Stimulated activated naive CD8-positive, alpha-beta T cell treated with anti-CD3 and anti-CD28 coated beads, Interleukin-15, Interleukin-2, amounts not matched to agents 100 ng/mL and 50 ng/mL, for 24 hours (primary cell): ENCODE data around the gene STAC.
A peak's percentile ranks its signal among the peaks of the same experiment; 100 is the strongest.

Source experiments
- H3K27ac Mint-ChIP-seq: one replicate; pipeline ENCODE4 v1.8.0; 2021; ENCODE audit warnings: mild to moderate bottlenecking, mixed read lengths
- H3K27me3 Mint-ChIP-seq: one replicate; pipeline ENCODE4 v1.8.0; 2021; ENCODE audit warnings: mixed read lengths
- H3K36me3 Mint-ChIP-seq: one replicate; pipeline ENCODE4 v1.8.0; 2021; ENCODE audit warnings: low read depth, mixed read lengths
- H3K4me1 Mint-ChIP-seq: one replicate; pipeline ENCODE4 v1.8.0; 2021; ENCODE audit warnings: low read depth, mixed read lengths
- H3K4me3 Mint-ChIP-seq: one replicate; pipeline ENCODE4 v1.8.0; 2021; ENCODE audit warnings: mild to moderate bottlenecking, mixed read lengths
- H3K9me3 Mint-ChIP-seq: one replicate; pipeline ENCODE4 v1.8.0; 2021; ENCODE audit warnings: mixed read lengths

STAC gene, protein sequence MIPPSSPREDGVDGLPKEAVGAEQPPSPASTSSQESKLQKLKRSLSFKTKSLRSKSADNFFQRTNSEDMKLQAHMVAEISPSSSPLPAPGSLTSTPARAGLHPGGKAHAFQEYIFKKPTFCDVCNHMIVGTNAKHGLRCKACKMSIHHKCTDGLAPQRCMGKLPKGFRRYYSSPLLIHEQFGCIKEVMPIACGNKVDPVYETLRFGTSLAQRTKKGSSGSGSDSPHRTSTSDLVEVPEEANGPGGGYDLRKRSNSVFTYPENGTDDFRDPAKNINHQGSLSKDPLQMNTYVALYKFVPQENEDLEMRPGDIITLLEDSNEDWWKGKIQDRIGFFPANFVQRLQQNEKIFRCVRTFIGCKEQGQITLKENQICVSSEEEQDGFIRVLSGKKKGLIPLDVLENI

DNA sequence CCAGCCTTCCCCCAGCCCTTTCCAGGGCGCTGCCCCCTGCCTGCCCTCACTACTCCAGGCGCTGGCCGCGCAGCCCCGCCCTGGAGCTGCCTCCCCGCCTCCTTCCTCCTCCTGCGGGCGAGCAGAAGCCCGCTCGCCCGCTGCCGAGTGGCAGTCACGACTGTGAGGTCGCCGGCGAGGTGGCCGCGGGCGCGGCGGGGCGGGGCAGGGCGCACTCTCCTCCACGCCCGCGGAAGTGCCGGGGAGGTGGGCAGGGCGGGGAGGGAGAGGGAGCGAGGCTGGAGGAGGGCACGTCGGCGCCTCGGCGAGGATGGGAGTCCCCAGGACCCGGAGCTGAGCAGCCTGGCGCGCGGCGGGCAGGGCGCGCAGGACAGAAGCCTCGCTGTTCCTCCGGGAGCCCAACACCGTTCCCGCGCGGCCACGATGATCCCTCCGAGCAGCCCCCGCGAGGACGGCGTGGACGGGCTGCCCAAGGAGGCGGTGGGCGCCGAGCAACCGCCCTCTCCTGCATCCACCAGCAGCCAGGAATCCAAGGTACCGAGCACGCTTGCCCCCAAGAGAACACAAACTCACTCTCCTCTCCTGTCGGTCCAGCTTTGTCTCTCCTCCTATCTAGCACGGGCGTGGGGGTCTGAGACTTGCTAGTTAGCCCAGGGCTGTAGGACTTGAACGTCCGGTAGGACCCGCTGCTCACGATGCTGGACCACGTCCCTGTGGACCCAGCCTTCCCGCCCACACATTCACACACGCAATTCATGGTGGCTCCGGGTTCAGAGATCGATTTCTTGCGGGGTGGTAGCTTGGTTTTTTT, at the start of gene STAC:
STAC (plus strand) TSS at position 284 of the 811 bp plus-strand sequence; CDS start at position 424, 140 bp downstream.
- Mint-ChIP-seq H3K36me3 (no peaks in the 10 kb centered on the region), H3K9me3 (no peaks in the 10 kb centered on the region), H3K27me3 (peaks cover 43% of the 10 kb centered on the region), H3K4me1 (no peaks in the 10 kb centered on the region), H3K27ac (no peak within 1 kb of the TSS), H3K4me3 (peak within 1 kb of the TSS; percentile 22)

DNA sequence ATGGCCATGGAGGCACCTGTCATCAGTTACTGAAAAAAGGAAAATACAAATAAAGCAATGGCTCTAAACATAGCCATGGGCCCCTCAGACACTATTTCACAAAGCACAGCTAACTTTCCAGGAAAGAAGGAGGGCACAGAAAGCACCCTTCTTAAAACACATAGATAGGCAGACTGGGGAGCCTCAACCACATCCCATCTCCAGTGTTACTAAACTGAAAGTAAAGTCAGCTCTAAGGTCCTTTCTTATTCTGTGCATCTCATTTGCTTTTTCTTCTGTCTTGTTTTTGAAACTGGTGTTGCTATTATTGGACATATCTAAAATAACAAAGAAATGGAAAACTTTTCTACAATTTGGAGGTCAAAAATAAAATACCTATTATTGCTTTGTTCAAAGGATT, 48.2 kb upstream of the STAC start:
- Mint-ChIP-seq H3K27ac (no peak overlapping the region), H3K4me3 (no peak overlapping the region), H3K27me3 (no peaks in the 10 kb centered on the region), H3K9me3 (peaks cover 4% of the 10 kb centered on the region), H3K36me3 (no peaks in the 10 kb centered on the region), H3K4me1 (no peaks in the 10 kb centered on the region)

DNA sequence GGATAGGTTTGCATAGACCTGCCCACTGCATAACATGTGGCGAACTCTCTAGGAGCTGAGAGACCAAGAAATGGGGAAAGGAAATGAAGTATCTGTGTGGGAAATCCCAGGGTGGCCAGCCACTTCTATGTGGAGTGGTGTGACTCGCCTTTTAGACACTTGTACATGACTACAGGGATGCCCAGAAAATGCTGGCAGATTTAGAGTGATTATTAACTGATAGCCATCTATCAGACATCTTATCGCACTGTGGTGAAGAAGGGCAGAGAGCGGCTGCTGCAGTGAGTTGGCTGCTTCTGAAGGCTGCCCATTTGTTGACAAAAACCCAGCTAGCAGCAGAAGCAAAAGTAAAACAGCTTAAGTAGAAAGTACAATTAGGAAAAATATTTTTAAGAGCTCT, 18.1 kb upstream of the STAC start:
- no peaks in the 10 kb centered on the region for H3K9me3 Mint-ChIP-seq
- H3K27me3 Mint-ChIP-seq, result no peaks in the 10 kb centered on the region
- H3K36me3 Mint-ChIP-seq, result no peaks in the 10 kb centered on the region
- H3K4me3 Mint-ChIP-seq, result no peak overlapping the region
- H3K4me1 Mint-ChIP-seq, result no peaks in the 10 kb centered on the region
- no peak overlapping the region for H3K27ac Mint-ChIP-seq

DNA sequence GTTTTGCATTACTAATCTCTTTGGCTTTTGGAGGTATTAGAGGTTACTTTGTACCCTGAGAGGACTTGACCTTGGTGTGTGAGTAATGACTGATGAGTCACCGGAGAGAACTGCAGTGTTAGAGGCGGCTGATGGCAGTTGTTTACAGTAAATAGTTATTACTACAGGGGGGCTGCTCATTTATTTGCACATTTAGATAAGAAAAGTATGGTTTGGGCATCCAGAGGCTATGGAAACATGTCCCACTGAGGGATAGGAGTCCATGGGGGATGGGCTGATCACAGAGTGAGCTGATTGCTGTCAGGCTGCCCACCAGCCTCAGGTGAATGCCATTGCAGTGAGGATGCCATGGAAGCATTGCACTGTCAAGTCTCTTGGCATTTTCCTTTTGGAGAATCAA, 17.3 kb upstream of the STAC start:
- H3K9me3 Mint-ChIP-seq, result no peaks in the 10 kb centered on the region
- H3K27ac Mint-ChIP-seq, result no peak overlapping the region
- no peaks in the 10 kb centered on the region for H3K27me3 Mint-ChIP-seq
- no peaks in the 10 kb centered on the region for H3K4me1 Mint-ChIP-seq
- no peaks in the 10 kb centered on the region for H3K36me3 Mint-ChIP-seq
- no peak overlapping the region for H3K4me3 Mint-ChIP-seq

DNA sequence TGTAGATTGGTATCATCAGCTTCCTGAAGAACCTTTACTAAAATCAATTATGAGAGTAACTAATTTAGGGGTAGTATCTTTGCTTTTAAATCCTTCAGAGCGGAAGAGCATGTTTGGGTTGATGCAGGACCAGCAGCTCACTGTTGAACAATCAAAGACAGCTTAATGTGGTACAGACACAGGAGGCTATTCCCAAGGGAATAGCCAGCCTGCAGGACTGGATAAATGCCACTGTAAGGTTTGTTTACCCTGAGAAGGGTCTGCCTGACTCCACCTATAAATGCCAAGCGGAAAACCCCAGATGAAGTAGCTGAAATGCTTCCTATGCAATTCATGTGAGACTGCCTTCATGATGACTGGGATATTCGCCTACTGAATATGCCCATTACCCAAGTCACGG, 16.0 kb upstream of the STAC start:
- no peak overlapping the region for H3K4me3 Mint-ChIP-seq
- no peaks in the 10 kb centered on the region for H3K27me3 Mint-ChIP-seq
- no peaks in the 10 kb centered on the region for H3K9me3 Mint-ChIP-seq

DNA sequence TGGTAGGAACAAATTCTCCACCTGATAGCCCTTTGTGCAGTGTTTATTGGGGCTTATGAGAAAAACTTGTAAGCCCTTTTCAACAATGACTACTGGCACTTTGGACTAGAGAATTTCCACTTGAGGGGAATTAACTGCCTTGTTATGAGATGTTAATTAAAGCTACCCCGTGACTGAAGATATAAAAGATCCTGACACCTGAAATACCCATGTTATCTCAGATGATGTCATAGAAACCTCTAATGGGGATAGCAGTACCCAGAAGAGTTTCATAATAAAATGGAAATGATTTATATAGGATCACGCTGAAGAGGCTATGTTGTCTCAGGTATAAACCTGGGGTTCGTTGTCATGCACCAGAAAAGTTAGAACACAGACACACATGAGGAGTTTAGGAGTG, 14.5 kb upstream of the STAC start:
- H3K4me3 Mint-ChIP-seq, result no peak overlapping the region
- H3K36me3 Mint-ChIP-seq, result no peaks in the 10 kb centered on the region
- H3K27ac Mint-ChIP-seq, result no peak overlapping the region
- no peaks in the 10 kb centered on the region for H3K4me1 Mint-ChIP-seq
- H3K9me3 Mint-ChIP-seq, result no peaks in the 10 kb centered on the region
- H3K27me3 Mint-ChIP-seq, result no peaks in the 10 kb centered on the region

More for the DNA sequence above, 16.0 kb upstream of the STAC start:
- Mint-ChIP-seq H3K4me1 (no peaks in the 10 kb centered on the region), H3K36me3 (no peaks in the 10 kb centered on the region), H3K27ac (no peak overlapping the region)

DNA sequence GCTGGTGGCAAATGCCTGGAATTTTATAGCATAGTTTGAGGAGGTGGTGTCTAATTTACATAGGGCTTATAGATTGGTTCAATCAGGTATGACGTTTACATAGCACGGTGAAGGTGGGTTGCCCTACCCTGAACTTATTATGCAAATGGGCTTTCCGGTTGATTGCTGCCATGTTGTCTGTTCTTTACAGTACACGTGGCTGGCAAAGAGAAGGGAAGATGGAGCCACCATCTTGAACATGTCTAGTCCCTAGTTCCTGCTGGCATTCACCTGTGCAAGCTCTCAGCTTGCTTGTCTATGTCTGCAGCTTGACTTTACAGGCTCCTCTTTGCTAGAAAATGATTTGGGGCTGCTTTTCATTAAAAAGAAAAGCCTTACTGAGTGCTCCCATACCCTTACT, 14.0 kb upstream of the STAC start:
- H3K4me1 Mint-ChIP-seq, result no peaks in the 10 kb centered on the region
- no peak overlapping the region for H3K4me3 Mint-ChIP-seq
- no peak overlapping the region for H3K27ac Mint-ChIP-seq
- no peaks in the 10 kb centered on the region for H3K9me3 Mint-ChIP-seq
- H3K27me3 Mint-ChIP-seq, result no peaks in the 10 kb centered on the region
- H3K36me3 Mint-ChIP-seq, result no peaks in the 10 kb centered on the region

DNA sequence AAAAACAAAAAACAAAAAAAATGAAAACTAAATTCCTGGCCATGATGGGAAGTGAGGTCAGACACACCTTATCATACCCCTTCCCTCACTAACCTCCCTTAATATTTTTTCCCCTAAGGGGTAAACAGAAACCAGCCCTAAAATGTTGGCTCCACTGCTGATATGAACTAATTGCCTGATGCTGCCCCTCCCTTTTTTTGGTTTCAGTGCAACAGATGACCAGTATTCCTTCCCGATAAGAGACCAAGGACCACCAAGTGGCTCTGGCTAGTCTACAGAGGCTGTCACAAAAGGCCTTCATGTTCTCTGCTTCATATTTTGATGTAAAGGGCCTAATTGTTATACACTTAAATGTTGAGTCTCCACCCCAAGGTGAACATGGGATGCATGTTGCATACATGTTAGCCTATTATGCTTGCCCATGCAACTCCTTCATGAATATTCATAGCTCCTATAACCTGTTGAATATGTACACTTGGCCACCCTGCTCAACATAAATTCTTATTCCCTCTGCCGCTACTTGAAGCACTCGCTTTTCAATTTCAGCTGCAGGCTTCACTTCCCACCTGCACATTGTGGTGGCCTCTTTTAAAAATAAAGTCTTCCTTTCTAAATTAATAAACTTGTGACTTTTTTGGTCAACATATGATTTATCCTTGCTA, 12.3 kb upstream of the STAC start:
- Mint-ChIP-seq H3K4me1 (no peaks in the 10 kb centered on the region), H3K4me3 (no peak overlapping the region), H3K9me3 (no peaks in the 10 kb centered on the region), H3K27me3 (no peaks in the 10 kb centered on the region), H3K27ac (no peak overlapping the region), H3K36me3 (no peaks in the 10 kb centered on the region)

DNA sequence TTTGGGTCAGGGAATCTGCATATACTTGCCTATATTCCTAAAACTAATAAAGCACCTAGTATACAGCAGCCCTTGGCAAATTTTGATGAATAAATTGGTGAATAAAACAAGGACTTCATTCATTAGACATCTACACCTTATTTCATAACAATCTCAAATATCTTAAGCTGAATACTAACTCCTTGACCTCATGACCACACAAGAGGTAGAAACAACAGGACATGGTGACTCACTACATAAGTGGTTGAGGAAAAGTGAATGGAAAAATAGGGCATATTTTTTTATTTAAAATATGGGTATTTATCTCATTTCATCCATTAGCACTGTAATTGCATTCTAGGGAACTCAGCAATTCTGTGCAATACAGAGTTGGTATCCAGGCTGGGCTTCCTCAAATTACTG, 7.8 kb upstream of the STAC start:
- Mint-ChIP-seq H3K4me1 (no peaks in the 10 kb centered on the region), H3K27me3 (no peaks in the 10 kb centered on the region), H3K27ac (no peak overlapping the region), H3K9me3 (no peaks in the 10 kb centered on the region), H3K4me3 (no peak overlapping the region), H3K36me3 (no peaks in the 10 kb centered on the region)

DNA sequence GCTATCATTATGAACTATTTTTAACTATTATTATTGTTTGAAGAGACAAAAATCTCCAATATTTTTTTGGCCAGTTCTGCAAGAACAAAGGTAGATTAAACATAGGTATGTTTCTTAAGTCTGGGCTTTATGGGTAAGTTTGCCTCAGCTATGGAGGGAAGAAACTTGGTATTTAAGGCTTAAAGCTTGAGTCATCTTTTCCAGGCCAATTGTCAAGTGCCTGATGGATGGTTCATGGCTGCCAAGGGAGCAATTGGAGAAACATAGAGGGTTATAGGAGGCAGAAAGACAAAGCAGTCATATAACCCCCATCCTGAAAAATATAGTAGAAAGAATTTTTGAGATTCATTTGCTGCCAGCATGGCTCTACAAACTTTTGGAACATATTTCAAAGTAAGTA, 7.2 kb upstream of the STAC start:
- Mint-ChIP-seq H3K27me3 (peaks cover 2% of the 10 kb centered on the region), H3K4me1 (no peaks in the 10 kb centered on the region), H3K36me3 (no peaks in the 10 kb centered on the region), H3K9me3 (no peaks in the 10 kb centered on the region), H3K4me3 (no peak overlapping the region), H3K27ac (no peak overlapping the region)

DNA sequence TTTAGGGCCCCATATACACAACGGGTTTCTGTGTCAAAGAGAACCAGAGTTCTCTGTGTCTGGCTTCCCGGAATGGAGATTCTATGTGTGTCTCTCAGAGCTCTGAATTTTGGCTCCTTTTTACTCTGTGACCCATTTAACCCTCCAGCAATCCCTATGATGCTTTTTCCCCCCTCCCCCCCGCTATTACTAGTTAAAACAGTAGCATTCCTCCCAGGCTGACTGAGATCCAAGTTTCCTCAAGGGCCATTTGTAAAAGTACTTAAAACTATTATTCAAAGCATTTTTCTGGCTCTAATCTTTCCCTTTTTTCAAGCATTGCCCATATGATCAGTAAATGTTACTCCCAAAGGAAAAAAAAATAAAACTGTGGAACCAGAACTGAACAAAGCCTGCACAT, 6.6 kb upstream of the STAC start:
- no peaks in the 10 kb centered on the region for H3K9me3 Mint-ChIP-seq
- H3K4me1 Mint-ChIP-seq, result no peaks in the 10 kb centered on the region
- H3K27me3 Mint-ChIP-seq, result peaks cover 5% of the 10 kb centered on the region
- H3K27ac Mint-ChIP-seq, result no peak overlapping the region
- no peaks in the 10 kb centered on the region for H3K36me3 Mint-ChIP-seq
- no peak overlapping the region for H3K4me3 Mint-ChIP-seq

DNA sequence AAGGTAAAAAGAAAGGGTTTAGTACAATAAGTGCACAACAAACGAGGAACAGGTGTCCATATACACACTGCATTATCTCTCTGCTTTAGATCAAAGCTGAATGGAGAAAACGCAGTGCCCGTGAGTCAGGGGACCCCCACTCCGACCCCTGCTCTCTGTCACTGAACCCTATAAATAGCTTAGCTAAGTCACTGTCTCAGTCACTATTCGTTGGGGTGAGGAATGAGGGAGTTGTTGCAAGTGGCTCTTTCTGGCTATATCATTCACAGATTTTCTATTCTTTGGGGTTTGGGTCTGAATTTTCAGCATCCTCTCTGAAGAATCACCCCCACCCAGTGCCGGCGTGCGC, 458 bp upstream of the STAC start:
- no peak overlapping the region for H3K4me3 Mint-ChIP-seq
- H3K36me3 Mint-ChIP-seq, result no peaks in the 10 kb centered on the region
- peaks cover 43% of the 10 kb centered on the region for H3K27me3 Mint-ChIP-seq
- H3K27ac Mint-ChIP-seq, result no peak overlapping the region
- no peaks in the 10 kb centered on the region for H3K4me1 Mint-ChIP-seq
- no peaks in the 10 kb centered on the region for H3K9me3 Mint-ChIP-seq

DNA sequence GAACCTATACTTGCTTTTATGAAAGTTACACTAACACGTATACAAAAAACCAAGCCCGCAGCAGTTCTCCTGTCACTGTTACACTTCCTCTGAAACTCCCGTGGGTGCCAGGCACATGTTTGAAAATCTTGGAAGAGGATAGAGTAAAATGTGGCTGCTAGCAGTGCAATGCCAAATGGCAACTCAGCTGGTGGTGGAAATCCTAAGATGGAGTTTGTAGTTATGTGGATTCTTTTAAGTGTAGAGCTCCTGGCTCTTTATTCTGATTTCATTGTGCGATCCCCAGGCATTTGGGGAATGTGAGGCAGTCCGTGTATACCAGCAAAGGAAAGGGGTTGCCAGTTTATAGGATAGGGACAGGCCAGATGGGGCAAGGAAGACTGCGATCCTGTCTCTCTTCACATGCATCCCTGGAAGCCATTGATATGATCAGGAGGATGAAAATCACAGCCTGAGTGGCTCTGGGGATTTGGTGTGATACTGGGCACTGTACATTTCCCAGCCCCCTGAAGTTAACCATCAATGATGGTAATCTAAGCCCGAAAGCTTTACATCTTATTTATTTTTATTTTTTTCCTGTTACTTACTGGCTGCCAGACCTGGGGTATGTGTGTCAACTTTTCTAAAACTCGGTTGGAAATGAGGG, 1.1 kb downstream of the STAC start:
- Mint-ChIP-seq H3K9me3 (no peaks in the 10 kb centered on the region), H3K4me3 (no peak overlapping the region), H3K27ac (no peak overlapping the region), H3K36me3 (no peaks in the 10 kb centered on the region), H3K27me3 (peaks cover 43% of the 10 kb centered on the region), H3K4me1 (no peaks in the 10 kb centered on the region)

DNA sequence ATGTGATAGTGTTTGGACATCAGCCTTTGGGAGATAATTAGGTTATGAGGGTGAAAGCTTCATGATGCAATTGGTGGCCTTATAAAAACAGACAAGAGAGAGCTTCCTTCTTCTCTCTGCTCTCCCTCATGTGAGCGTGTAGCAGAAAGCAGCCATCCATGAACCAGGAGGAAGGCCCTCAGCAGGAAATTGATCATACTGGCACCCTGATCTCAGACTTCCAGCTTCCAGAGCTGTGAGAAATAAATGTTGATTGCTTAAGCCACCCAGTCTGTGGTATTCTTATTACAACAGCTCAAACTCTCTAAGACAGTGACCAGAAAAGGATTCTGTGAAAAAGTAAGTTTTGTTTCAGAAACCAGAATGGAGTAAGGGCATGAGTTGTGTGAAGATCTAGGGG, 13.3 kb downstream of the STAC start:
- no peaks in the 10 kb centered on the region for H3K36me3 Mint-ChIP-seq
- H3K4me1 Mint-ChIP-seq, result no peaks in the 10 kb centered on the region
- H3K27ac Mint-ChIP-seq, result no peak overlapping the region
- no peaks in the 10 kb centered on the region for H3K9me3 Mint-ChIP-seq
- no peak overlapping the region for H3K4me3 Mint-ChIP-seq
- peaks cover 17% of the 10 kb centered on the region for H3K27me3 Mint-ChIP-seq

DNA sequence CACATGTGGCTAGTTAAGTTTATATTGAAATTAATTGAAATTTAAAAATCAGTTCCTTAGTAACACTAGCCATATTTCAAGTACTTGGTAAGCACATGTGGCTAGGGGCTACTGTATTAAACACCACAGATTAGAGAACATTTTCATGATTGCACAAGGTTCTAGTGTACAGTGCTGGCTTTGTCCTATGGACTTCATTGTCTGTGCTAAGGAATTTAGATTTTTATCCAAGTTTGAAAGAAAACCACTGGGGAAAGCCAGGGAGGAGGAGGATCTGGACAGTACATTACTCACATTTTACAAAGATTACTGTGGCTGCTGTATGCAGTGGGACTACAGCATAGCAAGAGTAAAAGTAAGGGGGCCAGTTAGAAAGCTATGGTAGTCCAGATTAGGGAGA, 13.9 kb downstream of the STAC start:
- Mint-ChIP-seq H3K27ac (no peak overlapping the region), H3K4me3 (no peak overlapping the region), H3K27me3 (peaks cover 17% of the 10 kb centered on the region), H3K36me3 (no peaks in the 10 kb centered on the region), H3K9me3 (no peaks in the 10 kb centered on the region), H3K4me1 (no peaks in the 10 kb centered on the region)
